HUES64 (cell line): Measurements from ENCODE around the gene PIGW.

Experiments used
- H3K27ac ChIP-seq: 2 replicates; pipeline ENCODE4 v1.7.0; 2013; ENCODE audit warnings: low read depth, low read length, inconsistent platforms
- H3K27me3 ChIP-seq: 2 replicates; pipeline ENCODE4 v1.6.1; 2013; ENCODE audit warnings: mild to moderate bottlenecking, low read length; ENCODE audit not compliant: insufficient read depth
- H3K36me3 ChIP-seq: 2 replicates; pipeline ENCODE4 v1.6.1; 2013; ENCODE audit warnings: mild to moderate bottlenecking, low read length; ENCODE audit not compliant: insufficient read depth
- H3K4me1 ChIP-seq: 2 replicates; pipeline ENCODE4 v1.6.1; 2013; ENCODE audit warnings: mild to moderate bottlenecking, low read length, moderate library complexity; ENCODE audit not compliant: insufficient read depth
- H3K4me3 ChIP-seq: 2 replicates; pipeline ENCODE4 v1.5.1; 2013; ENCODE audit warnings: mild to moderate bottlenecking, low read length, moderate library complexity
- H3K9ac ChIP-seq: 2 replicates; pipeline ENCODE4 v1.6.1; 2013; ENCODE audit warnings: mild to moderate bottlenecking, low read depth, low read length
- H3K9me3 ChIP-seq: 2 replicates; pipeline ENCODE4 v1.6.1; 2013; ENCODE audit warnings: low read depth, low read length; ENCODE audit not compliant: insufficient read depth
- WGBS: fragments of 150-250, 120-280 bp; methylation state at CpG from one replicate; pipeline ENCODE4 v1.1.7; 2013; ENCODE audit warnings: missing lambda C conversion rate; 5-methylcytosine and 5-hydroxymethylcytosine counted together

The PIGW gene

DNA sequence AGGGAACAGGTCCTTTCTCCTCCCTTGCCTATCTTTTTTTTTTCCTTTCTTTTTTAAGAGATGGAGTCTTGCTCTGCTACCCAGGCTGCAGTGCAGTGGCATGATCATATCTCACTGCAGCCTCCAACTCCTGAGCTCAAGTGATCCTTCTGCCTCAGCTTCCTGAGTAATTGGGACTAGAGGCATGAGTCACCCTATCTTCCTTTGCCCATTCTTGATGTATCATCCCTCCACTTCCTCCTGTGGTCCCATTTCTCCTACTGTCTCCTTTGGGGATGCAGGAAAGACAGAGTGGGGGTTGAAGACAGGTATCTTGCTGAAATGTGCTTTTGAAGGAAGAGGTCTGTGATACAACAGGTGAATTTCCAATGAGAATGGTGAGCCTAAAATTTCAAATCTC is 5.7 kb upstream of the PIGW start:
- Histone ChIP-seq H3K9me3 (no peaks in the 10 kb centered on the region), H3K4me3 (no peak overlapping the region), H3K27ac (no peak overlapping the region), H3K36me3 (peaks cover 95% of the 10 kb centered on the region), H3K4me1 (peaks cover 5% of the 10 kb centered on the region), H3K9ac (no peak overlapping the region), H3K27me3 (no peaks in the 10 kb centered on the region)

DNA sequence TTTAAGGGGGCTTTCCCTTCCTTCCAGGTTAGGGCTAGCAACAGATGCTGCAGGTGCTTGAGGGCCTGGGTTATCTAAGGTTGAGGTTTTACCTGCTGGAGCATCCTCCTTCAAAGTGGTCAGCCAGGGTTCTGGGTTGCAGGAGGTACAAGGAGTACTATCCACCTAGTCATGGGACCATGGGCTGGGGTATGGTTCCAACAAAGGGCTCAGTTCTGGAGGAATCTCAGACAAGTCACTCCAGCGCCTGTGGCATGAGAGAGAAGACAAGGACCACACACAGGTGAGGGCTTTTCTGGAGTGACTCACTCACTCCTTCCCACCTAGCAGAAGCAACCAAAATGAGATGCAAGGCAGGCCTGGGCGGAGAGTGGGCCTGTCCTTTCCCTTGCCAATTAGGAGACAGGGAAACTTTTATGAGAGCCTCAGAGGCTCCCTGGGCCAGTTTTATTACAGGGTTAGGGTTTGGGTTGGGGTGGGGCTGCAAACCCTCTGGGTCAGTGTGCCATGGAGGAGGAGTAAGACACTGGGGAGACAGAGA is 2.3 kb upstream of the PIGW start:
- Histone ChIP-seq H3K4me1 (peaks cover 5% of the 10 kb centered on the region), H3K36me3 (peaks cover 72% of the 10 kb centered on the region), H3K27ac (no peak overlapping the region), H3K27me3 (no peaks in the 10 kb centered on the region), H3K9ac (no peak overlapping the region), H3K9me3 (no peaks in the 10 kb centered on the region), H3K4me3 (no peak overlapping the region)
- 98% methylated on average over 2 of the region's 2 CpGs for WGBS

GRCh38 chr17:36533935-36534839 is 600 bp upstream of the PIGW start:
- 11% methylated on average over 48 of the region's 48 CpGs for WGBS
- Histone ChIP-seq H3K36me3 (peaks cover 67% of the 10 kb centered on the region), H3K9me3 (no peaks in the 10 kb centered on the region), H3K27ac (peak overlapping the region; percentile 98), H3K4me1 (peaks cover 5% of the 10 kb centered on the region), H3K4me3 (peak overlapping the region; percentile 94), H3K9ac (peak overlapping the region; percentile 98), H3K27me3 (no peaks in the 10 kb centered on the region)

DNA sequence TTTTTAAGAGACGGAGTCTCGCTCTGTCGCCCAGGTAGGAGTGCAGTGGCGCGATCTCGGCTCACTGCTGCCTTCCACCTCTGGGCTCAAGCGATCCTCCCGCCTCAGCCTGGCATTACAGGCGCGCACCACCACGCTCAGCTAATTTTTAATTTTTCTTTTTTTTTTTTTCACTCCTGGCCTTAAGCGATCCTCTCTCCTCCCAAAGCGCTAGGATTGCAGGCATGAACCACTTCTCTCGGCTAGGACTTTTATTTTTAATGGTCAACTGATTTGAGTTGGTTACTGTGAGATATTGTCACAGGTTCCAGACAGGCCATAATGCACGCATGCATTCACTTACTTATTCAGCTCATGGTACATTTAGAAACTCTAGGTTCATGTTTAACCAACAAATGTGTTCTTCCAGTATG is 888 bp downstream of the PIGW start:
- no peaks in the 10 kb centered on the region for H3K27me3 ChIP-seq
- peak overlapping the region; percentile 98 for H3K27ac ChIP-seq
- H3K4me1 ChIP-seq: peaks cover 5% of the 10 kb centered on the region
- H3K36me3 ChIP-seq: peaks cover 53% of the 10 kb centered on the region
- peak overlapping the region; percentile 94 for H3K4me3 ChIP-seq
- no peaks in the 10 kb centered on the region for H3K9me3 ChIP-seq
- WGBS: 12% methylated on average over 15 of the region's 15 CpGs
- peak overlapping the region; percentile 98 for H3K9ac ChIP-seq

GRCh38 chr17:36540696-36541095 is 5.9 kb downstream of the PIGW start:
- 95% methylated on average over 3 of the region's 3 CpGs for WGBS
- Histone ChIP-seq H3K36me3 (peaks cover 22% of the 10 kb centered on the region), H3K9me3 (no peaks in the 10 kb centered on the region), H3K9ac (no peak overlapping the region), H3K27me3 (no peaks in the 10 kb centered on the region), H3K27ac (no peak overlapping the region), H3K4me3 (no peak overlapping the region), H3K4me1 (no peaks in the 10 kb centered on the region)

DNA sequence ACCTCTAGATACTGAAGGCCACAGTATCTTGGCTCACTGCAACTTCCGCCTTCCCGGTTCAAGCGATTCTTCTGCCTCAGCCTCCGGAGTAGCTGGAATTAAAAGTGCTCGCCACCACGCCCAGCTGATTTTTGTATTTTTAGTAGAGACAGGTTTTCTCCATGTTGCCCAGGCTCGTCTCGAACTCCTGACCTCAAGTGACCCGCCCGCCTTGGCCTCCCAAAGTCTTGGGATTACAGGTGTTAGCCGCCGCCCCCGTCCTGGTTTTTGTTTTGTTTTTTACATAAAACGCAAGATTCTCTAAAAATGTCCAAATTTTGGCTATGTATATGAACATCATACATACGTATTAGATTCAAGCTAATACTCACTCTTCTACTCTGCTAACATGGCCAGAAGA is 8.0 kb downstream of the PIGW start:
- WGBS: 95% methylated on average over 15 of the region's 15 CpGs
- Histone ChIP-seq H3K9ac (no peak overlapping the region), H3K27me3 (no peaks in the 10 kb centered on the region), H3K4me1 (peaks cover 14% of the 10 kb centered on the region), H3K9me3 (no peaks in the 10 kb centered on the region), H3K36me3 (peaks cover 9% of the 10 kb centered on the region), H3K4me3 (no peak overlapping the region), H3K27ac (no peak overlapping the region)

- peak overlapping the region; percentile 95 for H3K9ac ChIP-seq
- peak overlapping the region; percentile 98 for H3K27ac ChIP-seq
- H3K4me1 ChIP-seq: peaks cover 17% of the 10 kb centered on the region
- WGBS: 4% methylated on average over 10 of the region's 10 CpGs
- no peaks in the 10 kb centered on the region; the same call in 1 of the 2 replicates for H3K36me3 ChIP-seq
- no peaks in the 10 kb centered on the region for H3K9me3 ChIP-seq
- H3K27me3 ChIP-seq: no peaks in the 10 kb centered on the region
- H3K4me3 ChIP-seq: peak overlapping the region; percentile 97
Observed at GRCh38 chr17:36544044-36544306, 9.2 kb downstream of the PIGW start.

GRCh38 chr17:36544307-36545076 is 9.7 kb downstream of the PIGW start, which contains the start of gene GGNBP2:
Gene GGNBP2, plus strand, starts transcription at chr17:36544919. Its CDS starts 806 bp downstream, at chr17:36545725.
- H3K9me3 ChIP-seq: no peaks in the 10 kb centered on the region
- no peaks in the 10 kb centered on the region for H3K27me3 ChIP-seq
- peak within 1 kb of the TSS; percentile 98 for H3K27ac ChIP-seq
- peak within 1 kb of the TSS; percentile 95 for H3K9ac ChIP-seq
- H3K4me1 ChIP-seq: peaks cover 17% of the 10 kb centered on the region
- H3K4me3 ChIP-seq: peak within 1 kb of the TSS; percentile 97
- under 1% methylated on average over 71 of the region's 71 CpGs for WGBS
- no peaks in the 10 kb centered on the region; the same call in 1 of the 2 replicates for H3K36me3 ChIP-seq

GRCh38 chr17:36545077-36545464 is 10.3 kb downstream of the PIGW start:
- Histone ChIP-seq H3K4me1 (peaks cover 17% of the 10 kb centered on the region), H3K9me3 (no peaks in the 10 kb centered on the region), H3K4me3 (peak overlapping the region; percentile 97), H3K36me3 (no peaks in the 10 kb centered on the region; the same call in 1 of the 2 replicates), H3K27ac (peak overlapping the region; percentile 98), H3K27me3 (no peaks in the 10 kb centered on the region), H3K9ac (peak overlapping the region; percentile 95)
- under 1% methylated on average over 30 of the region's 38 CpGs for WGBS

GRCh38 chr17:36545465-36546417 is 11.0 kb downstream of the PIGW start:
- Histone ChIP-seq H3K9ac (peak overlapping the region; percentile 79), H3K27me3 (no peaks in the 10 kb centered on the region), H3K4me3 (peak overlapping the region; percentile 97), H3K4me1 (peaks cover 17% of the 10 kb centered on the region), H3K27ac (peak overlapping the region; percentile 83), H3K9me3 (no peaks in the 10 kb centered on the region), H3K36me3 (no peaks in the 10 kb centered on the region; the same call in 1 of the 2 replicates)
- 2% methylated on average over 60 of the region's 60 CpGs for WGBS
